Activated CD4-positive, alpha-beta T cell treated with anti-CD3 and anti-CD28 coated beads, Interleukin-2, amount 10 ng/mL, durations not matched to agents 7 days and 5 days (primary cell): ENCODE measurements around the gene PRDM11. TPM values are rescaled to one million over a fixed set of nuclear protein-coding genes. Genes with fewer than 3 reads are reported as not detected.

Source experiments
- CTCF ChIA-PET: fragments of 350-600 bp; sonication (Branson Sonifier 250); formaldehyde crosslinking; loops from one replicate; lab custom pipeline; 2021; ENCODE audit warnings: antibody characterized with exemption; lab: Charles Lee
- POLR2A ChIA-PET: fragments of 350-600 bp; sonication (Branson Sonifier 250); formaldehyde crosslinking; loops from one replicate; lab custom pipeline; 2021; ENCODE audit warnings: antibody characterized with exemption; lab: Charles Lee
- DNase-seq: peaks from one replicate; pipeline ENCODE4 v3.0.0-alpha.2; 2020
- H3K27ac Mint-ChIP-seq: one replicate; pipeline ENCODE4 v1.8.0; 2021; ENCODE audit warnings: mild to moderate bottlenecking, moderate library complexity, mixed read lengths
- H3K27me3 Mint-ChIP-seq: one replicate; pipeline ENCODE4 v1.8.0; 2021; ENCODE audit warnings: mixed read lengths
- H3K36me3 Mint-ChIP-seq: one replicate; pipeline ENCODE4 v1.8.0; 2021; ENCODE audit warnings: low read depth, mixed read lengths
- H3K4me1 Mint-ChIP-seq: one replicate; pipeline ENCODE4 v1.8.0; 2021; ENCODE audit warnings: mixed read lengths
- H3K4me3 Mint-ChIP-seq: one replicate; pipeline ENCODE4 v1.8.0; 2021; ENCODE audit warnings: mild to moderate bottlenecking, moderate library complexity, mixed read lengths
- H3K9me3 Mint-ChIP-seq: one replicate; pipeline ENCODE4 v1.8.0; 2021; ENCODE audit warnings: mixed read lengths
- total RNA-seq, 2 experiments: library from RNA; stranded (reverse); gene quantifications; one replicate each; pipeline ENCODE4 v1.2.3, GENCODE V29; 2021

Gene PRDM11
- total RNA-seq, 2 experiments from 2014 or later: 1.6 to 1.7 TPM

DNA sequence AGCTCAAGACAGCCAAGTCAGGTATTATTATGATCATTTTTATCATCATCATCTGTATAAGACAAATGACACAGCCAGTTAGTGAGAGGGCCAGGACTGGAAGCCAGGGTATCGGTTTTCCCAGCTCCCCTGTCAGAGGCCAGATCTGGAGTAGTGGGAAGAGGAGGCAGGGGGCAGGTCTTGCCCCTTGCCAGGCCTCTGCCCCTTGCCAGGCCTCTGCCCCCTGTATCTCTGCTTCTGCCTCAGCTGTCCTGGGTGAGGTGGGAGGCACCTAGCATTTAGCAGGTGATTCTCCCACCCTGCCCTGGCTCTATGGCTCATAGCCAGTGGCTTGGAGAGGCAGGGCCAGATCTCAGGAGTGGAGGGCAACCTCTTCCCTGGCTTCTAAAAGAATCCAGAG, 67.3 kb downstream of the PRDM11 start:
- CTCF ChIA-PET: interaction anchor here (1.1 kb wide), 1 partner anchor 11 kb away, joined by 3 read pairs; no protein-coding TSS in a partner anchor
- no peak for DNase-seq
- Mint-ChIP-seq H3K36me3 (no peaks in the 10 kb centered on the region), H3K4me1 (peaks cover 11% of the 10 kb centered on the region), H3K27ac (no peak overlapping the region), H3K4me3 (no peak overlapping the region), H3K27me3 (no peaks in the 10 kb centered on the region), H3K9me3 (no peaks in the 10 kb centered on the region)
- POLR2A ChIA-PET: no interaction called here

DNA sequence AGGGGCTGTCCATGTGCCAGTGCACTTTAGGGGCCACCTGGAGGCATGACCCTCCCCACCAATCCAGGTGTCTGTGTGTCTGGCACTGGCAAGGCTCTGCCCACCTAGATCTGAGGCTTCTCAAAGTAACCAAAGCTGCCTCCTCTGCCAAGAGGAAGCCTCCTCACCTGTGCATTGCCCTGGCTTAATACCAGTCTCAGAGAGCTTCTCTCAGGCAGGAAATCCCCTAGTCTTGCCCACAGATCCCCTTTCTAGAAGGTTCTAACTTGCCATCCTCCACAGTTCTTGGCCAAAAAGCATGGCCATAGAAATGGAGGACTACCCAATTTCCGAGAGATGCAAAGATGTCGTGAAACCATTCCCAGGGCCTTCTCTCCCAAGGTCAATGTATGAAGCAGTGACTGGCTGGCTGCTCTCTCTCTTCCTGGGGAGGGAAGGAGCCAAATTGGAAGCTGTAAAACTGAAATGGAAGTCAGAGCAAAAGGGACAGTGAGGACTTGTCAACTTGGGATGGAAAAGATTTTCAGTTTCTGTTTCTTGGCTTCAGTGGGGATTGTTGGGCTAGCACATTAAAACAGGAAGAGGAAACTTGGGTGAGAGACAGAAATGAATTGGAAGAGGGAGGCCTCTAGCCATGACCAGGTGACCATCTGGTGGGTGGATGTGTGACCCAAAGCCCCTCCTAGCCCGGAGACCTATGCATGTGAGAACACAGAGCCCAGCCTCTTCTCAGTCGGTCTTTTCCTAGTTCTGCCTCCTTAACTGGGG, 68.8 kb downstream of the PRDM11 start:
- no peak for DNase-seq
- Mint-ChIP-seq H3K4me1 (peaks cover 11% of the 10 kb centered on the region), H3K4me3 (no peak overlapping the region), H3K27ac (no peak overlapping the region), H3K9me3 (no peaks in the 10 kb centered on the region), H3K27me3 (no peaks in the 10 kb centered on the region), H3K36me3 (no peaks in the 10 kb centered on the region)
- ChIA-PET CTCF (interaction anchor here (0.5 to 1.2 kb wide), 3 partner anchors 12 to 49 kb away, joined by 3 read pairs; no protein-coding TSS in a partner anchor), POLR2A (no interaction called here)

- ChIA-PET CTCF (interaction anchor here (0.6 to 1.2 kb wide), 3 partner anchors 14 to 217 kb away, joined by 3 to 4 read pairs (median 3); no protein-coding TSS in a partner anchor), POLR2A (no interaction called here)
- H3K4me1 Mint-ChIP-seq: peaks cover 11% of the 10 kb centered on the region
- no peak overlapping the region for H3K4me3 Mint-ChIP-seq
- no peak overlapping the region for H3K27ac Mint-ChIP-seq
- no peaks in the 10 kb centered on the region for H3K27me3 Mint-ChIP-seq
- DNase-seq: no peak
- no peaks in the 10 kb centered on the region for H3K36me3 Mint-ChIP-seq
- no peaks in the 10 kb centered on the region for H3K9me3 Mint-ChIP-seq
Observed at GRCh38 chr11:45216031-45216430, 69.6 kb downstream of the PRDM11 start.

- CTCF ChIA-PET: no interaction called here
- POLR2A ChIA-PET: no interaction called here
- no peak for DNase-seq
- Mint-ChIP-seq H3K36me3 (no peaks in the 10 kb centered on the region), H3K27ac (no peak overlapping the region), H3K4me3 (no peak overlapping the region), H3K4me1 (peaks cover 11% of the 10 kb centered on the region), H3K9me3 (no peaks in the 10 kb centered on the region), H3K27me3 (no peaks in the 10 kb centered on the region)
Observed at GRCh38 chr11:45216901-45217300, 70.5 kb downstream of the PRDM11 start.

DNA sequence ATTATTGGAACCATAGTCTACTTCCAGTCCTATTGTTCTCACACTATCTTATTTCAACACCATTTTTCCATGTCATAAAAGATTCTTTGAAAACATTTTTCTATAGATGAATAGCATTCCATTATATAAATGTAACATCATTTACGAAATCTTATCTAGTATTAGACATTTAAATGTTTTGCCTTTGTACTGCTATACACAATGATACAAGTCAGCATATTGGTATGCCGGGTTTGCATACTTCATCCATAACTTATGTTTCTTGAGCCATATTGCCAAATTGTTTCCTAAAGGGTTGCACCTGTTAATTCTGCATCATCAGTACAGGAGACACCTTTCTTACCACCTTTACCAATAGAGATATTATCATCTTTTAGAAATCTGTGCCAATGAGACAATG, 71.6 kb downstream of the PRDM11 start:
- H3K4me3 Mint-ChIP-seq: no peak overlapping the region
- ChIA-PET CTCF (no interaction called here), POLR2A (no interaction called here)
- peaks cover 11% of the 10 kb centered on the region for H3K4me1 Mint-ChIP-seq
- no peak overlapping the region for H3K27ac Mint-ChIP-seq
- H3K36me3 Mint-ChIP-seq: no peaks in the 10 kb centered on the region
- DNase-seq: no peak
- no peaks in the 10 kb centered on the region for H3K27me3 Mint-ChIP-seq
- no peaks in the 10 kb centered on the region for H3K9me3 Mint-ChIP-seq

GRCh38 chr11:45218705-45219104, 72.3 kb downstream of the PRDM11 start:
- ChIA-PET CTCF (interaction anchor here (0.6 kb wide), 1 partner anchor 922 kb away, joined by 3 read pairs; no protein-coding TSS in a partner anchor), POLR2A (no interaction called here)
- no peak for DNase-seq

DNA sequence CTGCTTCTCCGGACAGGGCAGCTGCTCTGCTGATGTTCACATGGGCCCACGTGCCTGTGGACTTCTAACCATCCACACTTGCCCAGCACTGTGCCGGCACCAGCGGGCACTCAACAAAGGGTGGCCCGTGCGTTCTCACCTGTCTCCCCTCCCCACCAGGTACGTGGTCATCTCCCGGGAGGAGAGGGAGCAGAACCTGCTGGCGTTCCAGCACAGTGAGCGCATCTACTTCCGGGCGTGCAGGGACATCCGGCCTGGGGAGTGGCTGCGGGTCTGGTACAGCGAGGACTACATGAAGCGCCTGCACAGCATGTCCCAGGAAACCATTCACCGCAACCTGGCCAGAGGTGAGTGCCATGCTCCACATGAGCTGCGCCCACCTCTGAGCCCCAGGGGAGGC, 73.0 kb downstream of the PRDM11 start:
- POLR2A ChIA-PET: no interaction called here
- no peak overlapping the region for H3K27ac Mint-ChIP-seq
- CTCF ChIA-PET: interaction anchor here (0.6 kb wide), 1 partner anchor 922 kb away, joined by 3 read pairs; no protein-coding TSS in a partner anchor

More at GRCh38 chr11:45218705-45219104, 72.3 kb downstream of the PRDM11 start:
- Mint-ChIP-seq H3K36me3 (no peaks in the 10 kb centered on the region), H3K27me3 (no peaks in the 10 kb centered on the region), H3K4me1 (peaks cover 11% of the 10 kb centered on the region), H3K4me3 (no peak overlapping the region), H3K9me3 (no peaks in the 10 kb centered on the region), H3K27ac (no peak overlapping the region)

DNA sequence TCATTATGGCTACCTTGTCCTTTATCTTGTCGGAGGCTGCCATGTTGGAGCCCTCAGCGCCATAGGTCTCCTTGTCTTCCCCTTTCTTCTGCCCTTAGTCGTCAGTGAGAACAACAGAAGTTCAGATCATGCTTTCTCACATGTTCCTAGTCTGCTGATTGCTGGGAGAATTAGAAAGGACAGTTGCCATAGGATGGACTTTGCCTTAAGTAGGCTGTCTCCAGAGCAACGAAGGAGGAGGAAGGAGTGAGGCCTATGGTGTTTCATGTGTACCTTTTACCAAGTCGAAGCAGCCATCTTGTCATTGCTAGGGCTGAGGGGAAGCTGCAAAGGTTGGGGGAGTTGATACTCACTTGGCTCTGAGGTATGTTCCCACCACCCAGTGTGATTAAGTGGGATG, 77.1 kb downstream of the PRDM11 start:
- no peaks in the 10 kb centered on the region for H3K36me3 Mint-ChIP-seq
- H3K27ac Mint-ChIP-seq: no peak overlapping the region
- CTCF ChIA-PET: interaction anchor here (0.7 kb wide), 1 partner anchor 103 kb away, joined by 3 read pairs; no protein-coding TSS in a partner anchor
- H3K27me3 Mint-ChIP-seq: no peaks in the 10 kb centered on the region
- H3K9me3 Mint-ChIP-seq: no peaks in the 10 kb centered on the region
- no peak overlapping the region for H3K4me3 Mint-ChIP-seq
- no peak for DNase-seq
- no peaks in the 10 kb centered on the region for H3K4me1 Mint-ChIP-seq
- POLR2A ChIA-PET: no interaction called here

More for the DNA sequence above, 73.0 kb downstream of the PRDM11 start:
- Mint-ChIP-seq H3K27me3 (no peaks in the 10 kb centered on the region), H3K4me3 (no peak overlapping the region), H3K9me3 (no peaks in the 10 kb centered on the region), H3K36me3 (no peaks in the 10 kb centered on the region), H3K4me1 (peaks cover 11% of the 10 kb centered on the region)
- DNase-seq: no peak

DNA sequence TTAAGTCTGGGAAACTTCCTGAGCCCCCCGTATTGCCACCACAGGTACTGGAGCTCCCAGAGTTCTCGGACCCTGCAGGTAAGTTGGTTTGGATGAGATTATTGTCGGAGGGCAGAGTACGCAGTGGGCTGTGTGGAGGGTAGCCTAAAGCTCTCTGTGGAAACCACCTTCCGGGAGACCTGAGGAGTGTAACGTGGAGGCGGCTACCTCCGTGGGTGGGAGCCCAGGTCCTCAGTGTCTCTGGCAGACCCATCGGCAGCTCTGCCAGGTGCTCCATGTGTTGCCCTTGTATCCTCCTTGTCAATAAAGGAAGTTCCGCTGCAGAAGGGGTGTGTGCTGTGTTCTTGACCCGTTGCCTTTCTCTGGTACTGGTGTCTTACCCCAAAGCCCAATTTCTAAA, 78.3 kb downstream of the PRDM11 start:
- CTCF ChIA-PET: no interaction called here
- H3K9me3 Mint-ChIP-seq: no peaks in the 10 kb centered on the region

GRCh38 chr11:45225277-45225676, 78.8 kb downstream of the PRDM11 start:
- Mint-ChIP-seq H3K27ac (no peak overlapping the region), H3K4me3 (no peak overlapping the region), H3K4me1 (no peaks in the 10 kb centered on the region), H3K9me3 (no peaks in the 10 kb centered on the region), H3K27me3 (no peaks in the 10 kb centered on the region), H3K36me3 (no peaks in the 10 kb centered on the region)
- POLR2A ChIA-PET: no interaction called here
- no peak for DNase-seq
- CTCF ChIA-PET: no interaction called here

More for the DNA sequence above, 78.3 kb downstream of the PRDM11 start:
- DNase-seq: no peak
- Mint-ChIP-seq H3K27ac (no peak overlapping the region), H3K27me3 (no peaks in the 10 kb centered on the region), H3K4me1 (no peaks in the 10 kb centered on the region), H3K36me3 (no peaks in the 10 kb centered on the region), H3K4me3 (no peak overlapping the region)
- POLR2A ChIA-PET: no interaction called here

GRCh38 chr11:45225961-45226871, 79.8 kb downstream of the PRDM11 start:
- no peaks in the 10 kb centered on the region for H3K36me3 Mint-ChIP-seq
- POLR2A ChIA-PET: no interaction called here
- no peak for DNase-seq
- no peaks in the 10 kb centered on the region for H3K9me3 Mint-ChIP-seq
- no peaks in the 10 kb centered on the region for H3K4me1 Mint-ChIP-seq
- no peak overlapping the region for H3K4me3 Mint-ChIP-seq
- no peaks in the 10 kb centered on the region for H3K27me3 Mint-ChIP-seq
- H3K27ac Mint-ChIP-seq: no peak overlapping the region
- CTCF ChIA-PET: no interaction called here

DNA sequence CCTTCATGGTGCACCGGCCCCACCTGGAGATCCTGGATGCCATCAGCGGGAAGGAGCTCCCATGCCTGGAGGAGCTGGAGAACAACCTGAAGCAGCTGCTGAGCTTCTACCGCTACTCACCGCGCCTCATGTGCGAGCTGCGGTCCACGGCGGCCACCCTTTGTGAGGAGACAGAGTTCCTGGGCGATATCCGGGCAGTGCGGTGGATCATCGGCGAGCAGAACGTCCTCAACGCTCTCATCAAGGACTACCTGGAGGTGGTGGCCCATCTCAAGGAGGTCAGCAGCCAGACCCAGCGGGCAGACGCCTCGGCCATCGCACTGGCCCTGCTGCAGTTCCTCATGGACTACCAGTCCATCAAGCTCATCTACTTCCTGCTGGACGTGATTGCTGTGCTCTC, 80.5 kb downstream of the PRDM11 start:
- H3K9me3 Mint-ChIP-seq: no peaks in the 10 kb centered on the region
- H3K4me1 Mint-ChIP-seq: no peaks in the 10 kb centered on the region
- POLR2A ChIA-PET: no interaction called here
- no peak for DNase-seq
- no peaks in the 10 kb centered on the region for H3K27me3 Mint-ChIP-seq
- no peak overlapping the region for H3K4me3 Mint-ChIP-seq
- CTCF ChIA-PET: interaction anchor here (1.5 kb wide), 1 partner anchor 24 kb away, joined by 3 read pairs; no protein-coding TSS in a partner anchor
- no peak overlapping the region for H3K27ac Mint-ChIP-seq
- H3K36me3 Mint-ChIP-seq: no peaks in the 10 kb centered on the region

- ChIA-PET POLR2A (no interaction called here), CTCF (interaction anchor here (1.4 to 1.5 kb wide), 2 partner anchors 9 to 25 kb away, joined by 3 to 4 read pairs; no protein-coding TSS in a partner anchor)
- Mint-ChIP-seq H3K4me3 (no peak overlapping the region), H3K9me3 (no peaks in the 10 kb centered on the region), H3K4me1 (no peaks in the 10 kb centered on the region), H3K27me3 (no peaks in the 10 kb centered on the region), H3K27ac (no peak overlapping the region), H3K36me3 (no peaks in the 10 kb centered on the region)
- no peak for DNase-seq
Observed at GRCh38 chr11:45227836-45228235, 81.4 kb downstream of the PRDM11 start.
